Activated T-helper 17 cell treated with anti-CD3 and anti-CD28 coated beads, Interleukin-2, amount 50 U/mL, for 72 hours (primary cell): ENCODE data around the gene TRPT1. TPM values are rescaled to one million over a fixed set of nuclear protein-coding genes. Genes with fewer than 3 reads are reported as not detected.

Experiments used
- ATAC-seq: fragments of 150-1000 bp; cut with Tn5 transposase; replicated peaks from 2 replicates; pipeline ENCODE4 v1.10.0; 2021; ENCODE audit warnings: mild to moderate bottlenecking, moderate library complexity
- H3K27ac Mint-ChIP-seq: one replicate; pipeline ENCODE4 v1.8.0; 2022; ENCODE audit warnings: mixed read lengths
- H3K27me3 Mint-ChIP-seq: one replicate; pipeline ENCODE4 v1.8.0; 2022; ENCODE audit warnings: mixed read lengths
- H3K36me3 Mint-ChIP-seq: one replicate; pipeline ENCODE4 v1.8.0; 2022; ENCODE audit warnings: low read depth, mild to moderate bottlenecking, mixed read lengths
- H3K4me1 Mint-ChIP-seq: one replicate; pipeline ENCODE4 v1.8.0; 2022; ENCODE audit warnings: mixed read lengths
- H3K4me3 Mint-ChIP-seq: one replicate; pipeline ENCODE4 v1.8.0; 2022; ENCODE audit warnings: mild to moderate bottlenecking, mixed read lengths
- H3K9me3 Mint-ChIP-seq: one replicate; pipeline ENCODE4 v1.8.0; 2022; ENCODE audit warnings: mixed read lengths
- total RNA-seq, 2 donors: library from RNA; stranded (reverse); gene quantifications; one replicate each; pipeline ENCODE4 v1.2.3, GENCODE V29; 2022

The TRPT1 gene
- total RNA-seq, 2 donors from 2014 or later: 20.3 to 48.4 TPM

DNA sequence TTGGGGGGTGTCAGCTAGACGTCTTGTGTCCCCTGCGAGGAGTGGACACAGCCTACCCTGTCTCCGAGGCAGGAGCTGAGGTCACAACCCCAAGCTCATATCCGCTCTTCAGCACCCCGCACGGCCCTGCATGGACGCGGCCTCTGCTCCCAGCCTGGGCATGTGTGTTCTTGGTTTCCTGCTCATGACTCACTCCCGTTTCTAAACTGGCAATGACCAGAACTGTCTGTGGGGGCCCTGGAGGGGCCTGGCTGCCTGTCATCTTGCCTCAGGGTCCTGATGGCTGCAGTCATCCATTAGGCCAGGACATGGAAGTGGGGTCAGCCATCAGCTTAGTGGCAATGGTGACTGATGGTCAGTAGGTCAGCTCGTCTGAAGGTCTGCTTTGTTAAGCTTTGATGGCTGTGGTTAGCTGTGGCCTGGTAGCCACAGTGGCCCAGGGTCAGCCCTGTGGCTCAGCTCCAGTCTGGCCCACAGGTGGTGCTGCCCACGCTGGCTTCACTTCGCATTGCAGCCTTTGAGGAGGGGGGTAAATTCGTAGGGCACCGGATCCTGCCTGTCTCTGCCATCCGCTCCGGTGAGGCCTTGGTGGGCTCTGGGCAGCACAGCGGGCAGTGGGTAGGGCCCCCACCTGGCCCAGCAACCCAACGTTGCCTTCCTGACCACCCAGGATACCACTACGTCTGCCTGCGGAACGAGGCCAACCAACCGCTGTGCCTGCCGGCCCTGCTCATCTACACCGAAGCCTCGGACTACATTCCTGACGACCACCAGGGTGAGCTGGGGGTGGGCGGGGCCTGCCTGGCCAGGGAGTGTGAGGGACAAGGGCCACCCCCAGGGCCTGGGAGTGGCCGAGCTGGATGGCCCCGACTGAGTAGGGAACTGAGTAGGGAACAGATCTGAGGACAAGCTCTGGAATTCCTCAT is 37.3 kb upstream of the TRPT1 start:
- Mint-ChIP-seq H3K36me3 (peaks cover 32% of the 10 kb centered on the region), H3K4me1 (peaks cover 15% of the 10 kb centered on the region), H3K4me3 (no peak overlapping the region), H3K27ac (no peak overlapping the region), H3K9me3 (no peaks in the 10 kb centered on the region), H3K27me3 (no peaks in the 10 kb centered on the region)
- no peak for ATAC-seq

DNA sequence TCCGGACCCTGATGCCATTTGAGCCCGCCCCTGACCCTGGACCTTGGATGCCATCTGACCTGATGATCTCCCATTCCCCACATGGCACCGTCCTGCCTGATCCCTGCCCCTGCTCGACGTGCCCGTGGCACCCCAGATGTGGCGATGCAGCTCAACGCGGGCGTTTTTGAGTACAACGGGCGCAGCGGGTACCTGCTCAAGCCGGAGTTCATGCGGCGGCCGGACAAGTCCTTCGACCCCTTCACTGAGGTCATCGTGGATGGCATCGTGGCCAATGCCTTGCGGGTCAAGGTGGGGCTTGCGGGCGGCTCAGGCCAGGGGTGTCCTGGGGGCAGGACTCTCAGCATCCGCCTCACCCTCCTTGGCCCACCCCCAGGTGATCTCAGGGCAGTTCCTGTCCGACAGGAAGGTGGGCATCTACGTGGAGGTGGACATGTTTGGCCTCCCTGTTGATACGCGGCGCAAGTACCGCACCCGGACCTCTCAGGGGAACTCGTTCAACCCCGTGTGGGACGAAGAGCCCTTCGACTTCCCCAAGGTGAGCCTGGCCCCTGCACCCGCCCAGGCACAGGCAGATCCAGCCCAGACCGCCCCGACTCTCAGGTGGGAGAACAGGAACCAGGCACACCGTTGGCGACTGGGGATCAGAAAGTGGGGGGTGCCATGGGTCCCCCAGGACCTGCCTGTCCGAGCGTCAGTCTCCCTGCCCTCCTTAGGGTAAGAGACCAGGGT is 36.5 kb upstream of the TRPT1 start:
- no peak for ATAC-seq
- no peaks in the 10 kb centered on the region for H3K27me3 Mint-ChIP-seq
- peaks cover 40% of the 10 kb centered on the region for H3K36me3 Mint-ChIP-seq
- H3K4me1 Mint-ChIP-seq: peaks cover 10% of the 10 kb centered on the region
- no peaks in the 10 kb centered on the region for H3K9me3 Mint-ChIP-seq
- no peak overlapping the region for H3K4me3 Mint-ChIP-seq
- no peak overlapping the region for H3K27ac Mint-ChIP-seq

DNA sequence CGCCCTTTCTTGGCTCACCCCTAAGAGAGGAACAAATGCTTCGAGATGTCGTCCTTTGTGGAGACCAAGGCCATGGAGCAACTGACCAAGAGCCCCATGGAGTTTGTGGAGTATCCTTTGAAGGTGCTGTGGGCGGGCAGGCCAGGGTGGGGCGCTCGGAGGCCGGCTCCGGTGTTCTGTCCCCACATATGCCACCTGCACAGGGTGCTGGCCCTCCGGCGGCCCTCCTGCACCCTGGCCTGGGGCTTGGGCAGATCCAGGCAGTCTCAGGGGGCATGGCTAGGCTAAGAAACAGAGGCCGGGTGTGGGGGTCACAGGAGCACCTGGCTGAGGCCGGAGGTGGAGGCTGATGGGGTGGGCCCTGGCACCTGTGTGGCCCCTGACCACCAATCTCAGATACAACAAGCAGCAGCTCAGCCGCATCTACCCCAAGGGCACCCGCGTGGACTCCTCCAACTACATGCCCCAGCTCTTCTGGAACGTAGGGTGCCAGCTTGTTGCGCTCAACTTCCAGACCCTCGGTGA is 35.6 kb upstream of the TRPT1 start:
- no peak overlapping the region for H3K4me3 Mint-ChIP-seq
- no peaks in the 10 kb centered on the region for H3K27me3 Mint-ChIP-seq
- peaks cover 10% of the 10 kb centered on the region for H3K4me1 Mint-ChIP-seq
- H3K27ac Mint-ChIP-seq: no peak overlapping the region
- ATAC-seq: no peak
- H3K36me3 Mint-ChIP-seq: peaks cover 40% of the 10 kb centered on the region
- H3K9me3 Mint-ChIP-seq: no peaks in the 10 kb centered on the region

GRCh38 chr11:64260147-64260708 is 34.2 kb upstream of the TRPT1 start:
- Mint-ChIP-seq H3K9me3 (no peaks in the 10 kb centered on the region), H3K27ac (peak overlapping the region; percentile 77), H3K27me3 (no peaks in the 10 kb centered on the region), H3K4me1 (peaks cover 10% of the 10 kb centered on the region), H3K4me3 (peak overlapping the region; percentile 49), H3K36me3 (peaks cover 35% of the 10 kb centered on the region)
- peak; percentile 74 for ATAC-seq

DNA sequence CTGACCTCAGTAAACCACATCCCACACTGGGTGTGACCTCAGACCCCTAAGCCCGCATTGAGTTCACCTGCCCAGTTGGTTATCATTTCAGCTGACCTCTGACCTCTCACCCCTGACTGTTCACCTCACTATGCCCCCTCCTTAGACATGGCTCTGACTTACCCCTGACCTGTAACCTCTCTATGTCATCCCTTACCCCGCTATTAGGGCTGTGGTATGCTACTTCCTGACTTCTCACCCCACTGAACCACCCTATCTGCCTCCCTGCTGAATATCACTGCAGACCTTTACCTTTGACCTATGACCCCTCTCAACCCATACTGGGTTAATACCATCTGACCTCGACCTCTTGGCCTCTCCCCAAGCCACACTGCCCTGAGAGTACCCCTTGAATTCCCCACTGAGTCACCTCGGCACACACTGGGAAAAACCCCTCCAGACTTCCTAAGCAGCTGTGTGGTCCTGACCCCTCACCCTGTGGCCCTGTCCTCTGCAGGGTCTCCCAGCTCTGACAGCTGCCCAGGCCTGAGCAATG is 33.6 kb upstream of the TRPT1 start:
- peaks cover 10% of the 10 kb centered on the region for H3K4me1 Mint-ChIP-seq
- H3K36me3 Mint-ChIP-seq: peaks cover 35% of the 10 kb centered on the region
- peak overlapping the region; percentile 77 for H3K27ac Mint-ChIP-seq
- peak overlapping the region; percentile 49 for H3K4me3 Mint-ChIP-seq
- no peaks in the 10 kb centered on the region for H3K9me3 Mint-ChIP-seq
- H3K27me3 Mint-ChIP-seq: no peaks in the 10 kb centered on the region
- ATAC-seq: peak; percentile 71

DNA sequence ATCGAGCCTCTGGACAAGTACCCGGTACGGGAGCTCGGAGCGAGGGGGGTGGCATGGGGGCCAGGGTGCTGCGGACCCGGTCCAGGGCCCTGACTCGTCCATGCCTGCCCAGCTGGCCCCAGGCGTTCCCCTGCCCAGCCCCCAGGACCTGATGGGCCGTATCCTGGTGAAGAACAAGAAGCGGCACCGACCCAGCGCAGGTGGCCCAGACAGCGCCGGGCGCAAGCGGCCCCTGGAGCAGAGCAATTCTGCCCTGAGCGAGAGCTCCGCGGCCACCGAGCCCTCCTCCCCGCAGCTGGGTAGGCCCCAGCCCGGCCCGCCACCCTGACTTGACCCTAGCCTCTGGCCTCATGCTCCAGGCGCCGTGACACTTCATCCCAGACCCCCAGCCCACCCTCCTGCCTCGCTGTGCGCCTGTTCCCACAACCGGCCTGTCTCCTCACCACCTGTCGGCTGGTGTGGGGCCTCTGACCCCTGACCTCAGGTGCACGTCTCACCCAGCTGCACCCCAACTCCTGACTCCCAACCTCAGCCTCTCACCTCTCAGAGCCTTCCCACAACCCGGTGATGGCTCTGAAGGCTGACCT is 33.1 kb upstream of the TRPT1 start:
- Mint-ChIP-seq H3K9me3 (no peaks in the 10 kb centered on the region), H3K4me1 (peaks cover 11% of the 10 kb centered on the region), H3K4me3 (peak overlapping the region; percentile 49), H3K27me3 (no peaks in the 10 kb centered on the region), H3K27ac (peak overlapping the region; percentile 77), H3K36me3 (peaks cover 36% of the 10 kb centered on the region)
- ATAC-seq: no peak

GRCh38 chr11:64258356-64258755 is 32.4 kb upstream of the TRPT1 start:
- no peak for ATAC-seq
- Mint-ChIP-seq H3K27me3 (no peaks in the 10 kb centered on the region), H3K4me1 (peaks cover 16% of the 10 kb centered on the region)

DNA sequence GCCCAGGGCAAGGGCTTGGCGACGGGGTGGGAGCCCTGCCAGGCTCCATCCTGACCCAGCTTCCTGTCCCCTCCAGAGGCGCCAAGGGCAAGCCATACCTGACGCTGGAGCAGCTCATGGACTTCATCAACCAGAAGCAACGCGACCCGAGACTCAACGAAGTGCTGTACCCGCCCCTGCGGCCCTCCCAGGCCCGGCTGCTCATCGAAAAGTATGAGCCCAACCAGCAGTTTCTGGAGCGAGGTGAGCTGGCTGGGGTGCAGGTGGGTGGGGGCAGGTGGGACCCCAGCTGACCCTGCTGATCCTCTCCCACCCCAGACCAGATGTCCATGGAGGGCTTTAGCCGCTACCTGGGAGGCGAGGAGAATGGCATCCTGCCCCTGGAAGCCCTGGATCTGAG is 30.3 kb upstream of the TRPT1 start:
- no peak overlapping the region for H3K4me3 Mint-ChIP-seq
- H3K4me1 Mint-ChIP-seq: peaks cover 16% of the 10 kb centered on the region
- no peak overlapping the region for H3K27ac Mint-ChIP-seq
- no peak for ATAC-seq
- H3K36me3 Mint-ChIP-seq: peaks cover 26% of the 10 kb centered on the region
- no peaks in the 10 kb centered on the region for H3K27me3 Mint-ChIP-seq
- H3K9me3 Mint-ChIP-seq: no peaks in the 10 kb centered on the region

More at GRCh38 chr11:64258356-64258755, 32.4 kb upstream of the TRPT1 start:
- peaks cover 41% of the 10 kb centered on the region for H3K36me3 Mint-ChIP-seq
- no peak overlapping the region for H3K4me3 Mint-ChIP-seq
- H3K9me3 Mint-ChIP-seq: no peaks in the 10 kb centered on the region
- no peak overlapping the region for H3K27ac Mint-ChIP-seq

DNA sequence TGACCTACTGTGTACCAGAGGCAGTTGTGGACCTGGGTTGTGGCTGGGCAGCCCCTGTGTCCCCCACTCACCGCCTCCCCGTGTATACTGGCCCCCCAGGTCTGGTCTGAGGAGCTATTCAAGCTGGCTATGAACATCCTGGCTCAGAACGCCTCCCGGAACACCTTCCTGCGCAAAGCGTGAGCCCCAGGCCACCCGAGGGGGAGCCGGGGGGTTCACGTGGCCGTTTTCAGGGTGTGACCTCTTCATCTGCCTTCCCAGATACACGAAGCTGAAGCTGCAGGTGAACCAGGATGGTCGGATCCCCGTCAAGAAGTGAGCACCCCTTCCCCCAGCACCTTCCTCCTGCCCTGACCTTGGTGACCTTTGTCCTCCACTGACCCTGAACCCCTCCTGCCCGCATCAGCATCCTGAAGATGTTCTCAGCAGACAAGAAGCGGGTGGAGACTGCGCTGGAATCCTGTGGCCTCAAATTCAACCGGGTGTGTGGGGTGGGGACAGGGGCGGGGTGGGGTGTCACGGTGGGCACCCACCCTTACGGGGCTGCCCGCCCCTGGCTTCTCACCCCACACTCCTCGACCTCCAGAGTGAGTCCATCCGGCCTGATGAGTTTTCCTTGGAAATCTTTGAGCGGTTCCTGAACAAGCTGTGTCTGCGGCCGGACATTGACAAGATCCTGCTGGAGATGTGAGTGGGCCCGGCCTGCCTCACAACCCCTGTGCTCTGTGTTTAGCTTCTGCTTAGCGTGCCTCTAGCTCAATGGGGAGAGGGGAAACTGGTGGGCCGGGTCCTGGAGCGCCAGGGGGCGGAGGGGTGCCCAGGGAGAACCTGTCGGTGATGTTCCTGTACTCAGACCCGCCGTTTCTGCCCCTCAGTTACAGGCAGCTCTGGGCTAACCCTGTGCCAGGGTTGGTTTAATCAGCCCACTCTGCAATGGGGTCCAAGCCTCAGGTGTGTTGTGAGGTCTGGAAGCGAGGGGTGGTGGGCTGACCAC is 29.4 kb upstream of the TRPT1 start:
- H3K4me3 Mint-ChIP-seq: no peak overlapping the region
- no peaks in the 10 kb centered on the region for H3K27me3 Mint-ChIP-seq
- H3K9me3 Mint-ChIP-seq: no peaks in the 10 kb centered on the region
- no peak overlapping the region for H3K27ac Mint-ChIP-seq
- H3K4me1 Mint-ChIP-seq: peaks cover 16% of the 10 kb centered on the region
- H3K36me3 Mint-ChIP-seq: peaks cover 26% of the 10 kb centered on the region
- ATAC-seq: no peak

DNA sequence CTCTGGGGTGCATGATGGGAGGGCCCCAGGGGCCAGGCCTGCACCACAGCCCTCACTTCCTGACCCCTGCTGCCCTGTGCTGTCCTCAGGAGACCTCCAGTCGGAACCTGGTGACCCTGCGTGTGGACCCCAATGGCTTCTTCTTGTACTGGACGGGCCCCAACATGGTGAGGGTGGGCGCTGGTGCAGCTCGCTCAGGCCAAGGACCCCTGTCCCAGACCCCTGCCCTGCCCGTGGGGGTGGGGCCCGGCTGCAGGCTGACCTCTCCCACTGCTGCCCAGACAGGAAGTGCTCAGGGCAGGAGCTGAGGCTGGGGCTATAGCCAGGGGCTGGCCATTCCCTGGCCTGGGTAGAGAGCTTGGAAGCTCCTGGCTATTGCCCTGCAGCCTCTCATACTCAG is 28.3 kb upstream of the TRPT1 start:
- H3K9me3 Mint-ChIP-seq: no peaks in the 10 kb centered on the region
- no peak overlapping the region for H3K4me3 Mint-ChIP-seq
- H3K4me1 Mint-ChIP-seq: peaks cover 7% of the 10 kb centered on the region
- no peaks in the 10 kb centered on the region for H3K27me3 Mint-ChIP-seq
- H3K27ac Mint-ChIP-seq: no peak overlapping the region
- H3K36me3 Mint-ChIP-seq: peaks cover 18% of the 10 kb centered on the region
- no peak for ATAC-seq

- Mint-ChIP-seq H3K9me3 (no peaks in the 10 kb centered on the region), H3K4me3 (peak overlapping the region; percentile 92), H3K27me3 (no peaks in the 10 kb centered on the region), H3K36me3 (peaks cover 15% of the 10 kb centered on the region), H3K4me1 (peaks cover 6% of the 10 kb centered on the region), H3K27ac (no peak overlapping the region)
- no peak for ATAC-seq
Observed at GRCh38 chr11:64253481-64253880, 27.5 kb upstream of the TRPT1 start.

DNA sequence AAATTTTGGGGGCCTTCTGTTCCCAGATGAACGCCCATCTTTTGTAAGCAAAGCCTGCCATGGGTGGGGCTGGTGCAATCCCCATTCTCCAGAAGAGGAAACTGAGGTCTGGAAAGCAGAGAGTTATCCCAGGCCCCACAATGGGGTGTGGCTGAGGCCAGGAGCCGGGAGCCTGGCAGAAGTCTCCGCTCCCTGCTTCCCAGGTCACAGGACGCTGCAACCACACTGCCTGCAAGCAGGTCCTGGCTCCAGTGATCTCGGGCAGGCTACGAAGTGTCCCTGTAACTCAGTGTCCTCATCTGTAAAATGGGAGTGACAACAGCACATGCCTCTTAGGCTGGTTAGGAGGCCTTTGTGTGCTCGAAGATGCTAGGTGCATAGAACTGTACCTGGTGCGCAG is 27.1 kb upstream of the TRPT1 start:
- H3K4me1 Mint-ChIP-seq: peaks cover 6% of the 10 kb centered on the region
- H3K9me3 Mint-ChIP-seq: no peaks in the 10 kb centered on the region
- H3K36me3 Mint-ChIP-seq: peaks cover 12% of the 10 kb centered on the region
- H3K27me3 Mint-ChIP-seq: no peaks in the 10 kb centered on the region
- peak overlapping the region; percentile 92 for H3K4me3 Mint-ChIP-seq
- H3K27ac Mint-ChIP-seq: no peak overlapping the region
- ATAC-seq: no peak
